ENCODE data around the gene TCP11L1. TPM values are rescaled to one million over a fixed set of nuclear protein-coding genes. Genes with fewer than 3 reads are reported as not detected.

Gene TCP11L1, protein sequence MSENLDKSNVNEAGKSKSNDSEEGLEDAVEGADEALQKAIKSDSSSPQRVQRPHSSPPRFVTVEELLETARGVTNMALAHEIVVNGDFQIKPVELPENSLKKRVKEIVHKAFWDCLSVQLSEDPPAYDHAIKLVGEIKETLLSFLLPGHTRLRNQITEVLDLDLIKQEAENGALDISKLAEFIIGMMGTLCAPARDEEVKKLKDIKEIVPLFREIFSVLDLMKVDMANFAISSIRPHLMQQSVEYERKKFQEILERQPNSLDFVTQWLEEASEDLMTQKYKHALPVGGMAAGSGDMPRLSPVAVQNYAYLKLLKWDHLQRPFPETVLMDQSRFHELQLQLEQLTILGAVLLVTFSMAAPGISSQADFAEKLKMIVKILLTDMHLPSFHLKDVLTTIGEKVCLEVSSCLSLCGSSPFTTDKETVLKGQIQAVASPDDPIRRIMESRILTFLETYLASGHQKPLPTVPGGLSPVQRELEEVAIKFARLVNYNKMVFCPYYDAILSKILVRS
- total RNA-seq (2014; rRNA removed; shearing (Covaris generic)), result 39.8 and 42.6 TPM in 2 replicates
- polyA plus RNA-seq (2016; fragmentation: Nextera tagmentation; extraction: Ambion mirVana), result 23.4 and 25.4 TPM in 2 replicates

DNA sequence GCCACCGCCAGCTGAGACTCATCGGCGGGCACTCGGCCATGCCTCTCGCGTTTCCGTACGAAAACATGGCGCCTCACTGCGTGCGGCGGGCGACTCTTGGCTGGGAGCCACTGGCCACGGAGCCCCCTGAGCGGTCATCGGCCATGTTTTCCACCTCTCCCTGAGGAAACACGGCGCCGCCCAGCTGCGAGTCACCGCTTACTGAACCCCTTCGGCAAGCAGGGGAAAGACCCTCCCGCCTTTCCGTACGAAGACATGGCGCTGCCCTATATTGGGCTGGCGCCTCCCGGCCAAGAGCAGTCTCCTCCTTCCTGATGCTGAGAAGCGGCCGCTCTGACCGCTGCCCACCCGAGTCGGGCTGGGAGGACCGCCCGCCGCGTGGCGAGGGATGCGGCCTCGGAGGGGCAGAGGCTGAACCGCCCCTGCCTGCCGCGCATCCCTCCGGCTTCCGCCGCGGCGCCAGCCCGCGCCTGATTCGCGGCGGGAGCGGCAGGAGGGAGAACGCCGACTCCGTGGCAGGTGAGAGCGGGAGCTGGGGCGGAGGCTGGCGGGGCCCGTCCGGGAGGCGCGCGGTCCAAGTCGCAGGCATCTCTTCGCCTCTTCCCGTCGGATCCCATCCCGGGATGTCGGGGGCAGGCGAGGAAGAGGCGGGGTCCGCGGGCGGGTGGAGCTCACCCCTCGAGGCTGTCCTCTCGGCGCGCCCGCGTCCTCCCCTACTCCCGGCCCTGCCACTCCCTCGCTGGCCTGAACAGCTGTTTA lies at the start of gene TCP11L1:
Gene TCP11L1, plus strand, starts transcription at position 299 of the 759 bp plus-strand sequence. CDS start 4,202 bp downstream, outside the sequence.
- TF ChIP-seq EZH2phosphoT487 (IDR thresholded peaks at IDR 0.05; ENCODE audit: insufficient read depth, low read depth), result no peak
- no peak for TF ChIP-seq EZH2 (IDR thresholded peaks at IDR 0.05; ENCODE audit: insufficient read depth, poor library complexity, severe bottlenecking)
- in situ Hi-C loops (cut with MboI), result no loop called here
- peak; percentile 92 for DNase-seq

DNA sequence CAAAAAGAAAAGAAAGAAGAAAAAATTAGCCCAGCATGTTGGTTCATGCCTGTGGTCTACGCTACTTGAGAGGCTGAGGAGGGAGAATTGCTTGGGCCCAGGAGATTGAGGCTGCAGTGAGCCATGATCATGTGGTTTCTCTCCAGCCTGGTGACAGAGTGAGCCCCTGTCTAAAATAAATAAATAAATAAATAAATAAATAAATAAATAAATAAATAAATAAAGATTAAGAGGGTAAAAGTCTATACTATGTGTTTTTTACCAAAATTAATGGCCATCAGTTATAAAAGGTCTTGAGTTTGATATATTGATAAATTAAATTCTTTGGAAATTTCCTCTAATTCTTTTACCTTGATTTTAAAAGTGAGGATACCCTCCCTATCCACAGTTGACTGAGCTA lies 48.9 kb upstream of the TCP11L1 start:
- Histone ChIP-seq H3K9me3 (ENCODE audit: low read depth) (no peaks in the 10 kb centered on the region), H4K20me1 (ENCODE audit: insufficient read depth) (no peaks in the 10 kb centered on the region), H3K36me3 (ENCODE audit: low read depth) (no peaks in the 10 kb centered on the region), H3K27ac (no peak overlapping the region), H3K4me2 (ENCODE audit: unreplicated experiment) (no peak overlapping the region), H3K4me3 (no peak overlapping the region), H3K9ac (no peak overlapping the region), H2AFZ (no peak overlapping the region), H3F3A (ENCODE audit: insufficient read depth) (no peaks in the 10 kb centered on the region), H3K4me1 (ENCODE audit: insufficient read depth) (peaks cover 5% of the 10 kb centered on the region; the same call in 1 of the 2 replicates), H3K79me2 (ENCODE audit: insufficient read depth) (no peaks in the 10 kb centered on the region), H3K27me3 (replicated peaks; ENCODE audit: insufficient read depth) (no peaks in the 10 kb centered on the region), H3K9me2 (ENCODE audit: insufficient read depth) (no peaks in the 10 kb centered on the region)
- 27 to 50% methylated on average over 1 of the region's 1 CpG for WGBS, 2 experiments (ENCODE audit: low coverage in 1 of 2, low lambda C conversion rate in 2 of 2, missing lambda C conversion rate in 2 of 2)
- in situ Hi-C loops (cut with MboI), result no loop called here
- no peak for DNase-seq
- TF ChIP-seq EZH2phosphoT487 (IDR thresholded peaks at IDR 0.05; ENCODE audit: insufficient read depth, low read depth), result no peak
- TF ChIP-seq EZH2 (IDR thresholded peaks at IDR 0.05; ENCODE audit: insufficient read depth, poor library complexity, severe bottlenecking), result no peak

More for the DNA sequence above, at the start of gene TCP11L1:
- Histone ChIP-seq H3K27ac (peak within 1 kb of the TSS; percentile 95), H3K9me3 (ENCODE audit: low read depth) (no peaks in the 10 kb centered on the region), H3K27me3 (replicated peaks; ENCODE audit: insufficient read depth) (no peaks in the 10 kb centered on the region), H2AFZ (peak within 1 kb of the TSS; percentile 82), H4K20me1 (ENCODE audit: insufficient read depth) (no peaks in the 10 kb centered on the region), H3K4me3 (peak within 1 kb of the TSS; percentile 92), H3K79me2 (ENCODE audit: insufficient read depth) (peaks cover 40% of the 10 kb centered on the region), H3F3A (ENCODE audit: insufficient read depth) (peaks cover 7% of the 10 kb centered on the region; the same call in 1 of the 2 replicates), H3K4me2 (ENCODE audit: unreplicated experiment) (peak within 1 kb of the TSS; percentile 98), H3K4me1 (ENCODE audit: insufficient read depth) (peaks cover 24% of the 10 kb centered on the region), H3K9ac (peak within 1 kb of the TSS; percentile 91), H3K36me3 (ENCODE audit: low read depth) (no peaks in the 10 kb centered on the region; the same call in 1 of the 2 replicates), H3K9me2 (ENCODE audit: insufficient read depth) (no peaks in the 10 kb centered on the region)
- 0 to 1% methylated on average over 43 to 52 of the region's 84 CpGs for WGBS, 2 experiments (ENCODE audit: low coverage in 1 of 2, low lambda C conversion rate in 2 of 2, missing lambda C conversion rate in 2 of 2)

DNA sequence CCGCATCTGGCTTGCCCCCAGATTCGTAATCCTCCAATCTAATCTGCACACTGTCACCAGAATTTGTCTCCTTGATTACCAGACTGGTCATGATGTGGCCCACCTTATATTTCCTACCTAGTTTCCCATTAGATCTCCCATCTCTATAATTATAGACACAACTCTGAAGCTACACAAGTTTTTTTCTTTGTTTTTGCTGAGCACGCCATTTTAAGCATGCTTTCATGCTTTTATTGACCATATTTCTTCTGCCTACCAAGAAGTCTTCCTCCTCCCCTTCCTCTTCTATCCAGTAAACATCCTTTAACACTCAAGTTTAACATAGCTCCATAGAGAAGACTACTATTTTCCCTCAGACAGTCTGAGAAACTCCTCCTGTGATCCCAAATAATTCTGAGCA lies 47.9 kb upstream of the TCP11L1 start:
- Histone ChIP-seq H3K9ac (no peak overlapping the region), H3K4me2 (ENCODE audit: unreplicated experiment) (no peak overlapping the region), H2AFZ (no peak overlapping the region), H3K27me3 (replicated peaks; ENCODE audit: insufficient read depth) (no peaks in the 10 kb centered on the region), H3K9me3 (ENCODE audit: low read depth) (no peaks in the 10 kb centered on the region), H3K4me3 (no peak overlapping the region), H3K27ac (no peak overlapping the region), H3K79me2 (ENCODE audit: insufficient read depth) (no peaks in the 10 kb centered on the region), H3K36me3 (ENCODE audit: low read depth) (no peaks in the 10 kb centered on the region), H3K9me2 (ENCODE audit: insufficient read depth) (no peaks in the 10 kb centered on the region), H4K20me1 (ENCODE audit: insufficient read depth) (no peaks in the 10 kb centered on the region), H3K4me1 (ENCODE audit: insufficient read depth) (peaks cover 5% of the 10 kb centered on the region; the same call in 1 of the 2 replicates), H3F3A (ENCODE audit: insufficient read depth) (no peaks in the 10 kb centered on the region)
- TF ChIP-seq EZH2phosphoT487 (IDR thresholded peaks at IDR 0.05; ENCODE audit: insufficient read depth, low read depth), result no peak
- TF ChIP-seq EZH2 (IDR thresholded peaks at IDR 0.05; ENCODE audit: insufficient read depth, poor library complexity, severe bottlenecking), result no peak
- no peak for DNase-seq
- 71 to 86% methylated on average over 3 of the region's 3 CpGs for WGBS, 2 experiments (ENCODE audit: low coverage in 1 of 2, low lambda C conversion rate in 2 of 2, missing lambda C conversion rate in 2 of 2)
- in situ Hi-C loops (cut with MboI), result no loop called here

DNA sequence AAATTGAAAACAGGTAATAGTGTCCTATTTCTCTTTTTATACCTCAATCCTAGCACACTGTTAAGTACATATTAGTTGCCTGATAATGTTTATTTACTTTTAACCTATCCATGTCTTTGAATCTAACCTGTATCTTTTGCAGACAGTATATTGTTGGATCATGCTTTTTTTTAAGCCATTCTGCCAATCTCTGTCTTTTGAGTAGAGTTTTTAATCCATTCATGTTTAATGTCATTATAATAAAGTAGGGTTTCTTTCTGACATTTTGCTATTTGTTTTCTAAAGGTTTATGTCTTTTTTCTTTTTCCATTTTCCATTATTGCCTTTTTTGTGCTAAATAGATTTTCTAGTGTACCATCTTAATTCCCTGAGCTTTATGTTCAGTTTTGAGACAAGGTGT lies 47.5 kb upstream of the TCP11L1 start:
- Histone ChIP-seq H3K4me3 (no peak overlapping the region), H3K4me2 (ENCODE audit: unreplicated experiment) (no peak overlapping the region), H3K27ac (no peak overlapping the region), H3K79me2 (ENCODE audit: insufficient read depth) (no peaks in the 10 kb centered on the region), H3K27me3 (replicated peaks; ENCODE audit: insufficient read depth) (no peaks in the 10 kb centered on the region), H3K36me3 (ENCODE audit: low read depth) (no peaks in the 10 kb centered on the region), H3F3A (ENCODE audit: insufficient read depth) (no peaks in the 10 kb centered on the region), H3K9ac (no peak overlapping the region), H3K4me1 (ENCODE audit: insufficient read depth) (peaks cover 5% of the 10 kb centered on the region; the same call in 1 of the 2 replicates), H3K9me3 (ENCODE audit: low read depth) (no peaks in the 10 kb centered on the region), H3K9me2 (ENCODE audit: insufficient read depth) (no peaks in the 10 kb centered on the region), H2AFZ (no peak overlapping the region), H4K20me1 (ENCODE audit: insufficient read depth) (no peaks in the 10 kb centered on the region)
- TF ChIP-seq EZH2 (IDR thresholded peaks at IDR 0.05; ENCODE audit: insufficient read depth, poor library complexity, severe bottlenecking), result no peak
- TF ChIP-seq EZH2phosphoT487 (IDR thresholded peaks at IDR 0.05; ENCODE audit: insufficient read depth, low read depth), result no peak
- in situ Hi-C loops (cut with MboI), result no loop called here
- no peak for DNase-seq
